Measurements from ENCODE around the gene GZMH. TPM values are rescaled to one million over a fixed set of nuclear protein-coding genes. Genes with fewer than 3 reads are reported as not detected.
"Not testable (repeated sequence)": the region's sequence is repeated elsewhere in the genome, so short reads cannot be mapped to it uniquely, and the experiment has no call there.

Gene GZMH
- total and polyA plus RNA-seq, 7 donors = 1.7 to 2.5 TPM; not detected in 5

GRCh38 chr14:24597403-24597802, 12.1 kb downstream of the GZMH start:
- Histone ChIP-seq H3K27me3 (no peaks in the 10 kb centered on the region), H3K4me1 (no peaks in the 10 kb centered on the region), H3K27ac (no peak overlapping the region), H3K9me3 (peaks cover 0 to 3% (median 1%) of the 10 kb centered on the region in 4 donors), H3K36me3 (no peaks in the 10 kb centered on the region), H3K4me3 (no peak overlapping the region)
- no peak for DNase-seq
- TF ChIP-seq EP300 (IDR thresholded peaks at IDR 0.05) (no peak), CTCF (IDR thresholded peaks at IDR 0.05) (no peak), POLR2AphosphoS5 (IDR thresholded peaks at IDR 0.05) (no peak)
- intact Hi-C loops (cut with DNase I) = no loop called here

GRCh38 chr14:24595073-24595808, 14.2 kb downstream of the GZMH start:
- Histone ChIP-seq H3K27ac (no peak overlapping the region), H3K4me1 (no peaks in the 10 kb centered on the region), H3K36me3 (no peaks in the 10 kb centered on the region), H3K9me3 (peaks cover 0 to 3% (median 1%) of the 10 kb centered on the region in 4 donors), H3K4me3 (no peak overlapping the region), H3K27me3 (no peaks in the 10 kb centered on the region)
- no peak for DNase-seq
- intact Hi-C loops (cut with DNase I) = no loop called here
- WGBS, 2 donors = 70 to 85% methylated on average over 3 of the region's 3 CpGs
- TF ChIP-seq POLR2A (IDR thresholded peaks at IDR 0.05) = no peak
- TF ChIP-seq CTCF (IDR thresholded peaks at IDR 0.05) = no peak
- no peak for TF ChIP-seq EP300 (IDR thresholded peaks at IDR 0.05)
- TF ChIP-seq POLR2AphosphoS5 (IDR thresholded peaks at IDR 0.05) = no peak

GRCh38 chr14:24591004-24591403, 18.5 kb downstream of the GZMH start:
- H3K27me3 ChIP-seq; H3K4me1 ChIP-seq; H3K36me3 ChIP-seq; H3K9me3 ChIP-seq; intact Hi-C loops (cut with DNase I); H3K27ac ChIP-seq; H3K4me3 ChIP-seq; DNase-seq: not testable (repeated sequence)
- 89 to 92% methylated on average over 2 of the region's 2 CpGs for WGBS, 2 donors

- H3K27ac ChIP-seq; H3K27me3 ChIP-seq; DNase-seq; intact Hi-C loops (cut with DNase I); H3K4me3 ChIP-seq; H3K4me1 ChIP-seq; H3K36me3 ChIP-seq; H3K9me3 ChIP-seq: not testable (repeated sequence)
- 88 to 90% methylated on average over 3 of the region's 3 CpGs for WGBS, 2 donors
These were observed 25.1 kb downstream of the GZMH start for GRCh38 chr14:24584402-24584801.

GRCh38 chr14:24578558-24578957, 30.9 kb downstream of the GZMH start:
- 77 to 80% methylated on average over 2 of the region's 2 CpGs for WGBS, 2 donors
- TF ChIP-seq POLR2A (IDR thresholded peaks at IDR 0.05) = no peak
- no peak for TF ChIP-seq EP300 (IDR thresholded peaks at IDR 0.05)
- no peak for TF ChIP-seq CTCF (IDR thresholded peaks at IDR 0.05)
- TF ChIP-seq POLR2AphosphoS5 (IDR thresholded peaks at IDR 0.05) = no peak
- intact Hi-C loops (cut with DNase I) = no loop called here
- no peak overlapping the region for H3K27ac ChIP-seq
- H3K4me1 ChIP-seq = no peaks in the 10 kb centered on the region
- no peak for DNase-seq
- no peak overlapping the region for H3K4me3 ChIP-seq
- H3K36me3 ChIP-seq = no peaks in the 10 kb centered on the region
- H3K27me3 ChIP-seq = no peaks in the 10 kb centered on the region
- peaks cover 0 to 2% (median 0%) of the 10 kb centered on the region in 4 donors for H3K9me3 ChIP-seq

- no peaks in the 10 kb centered on the region for H3K4me1 ChIP-seq
- TF ChIP-seq EP300 (IDR thresholded peaks at IDR 0.05) (no peak), POLR2A (IDR thresholded peaks at IDR 0.05) (no peak), POLR2AphosphoS5 (IDR thresholded peaks at IDR 0.05) (no peak), CTCF (IDR thresholded peaks at IDR 0.05) (no peak)
- H3K4me3 ChIP-seq = no peak overlapping the region
- intact Hi-C loops (cut with DNase I) = no loop called here
- H3K36me3 ChIP-seq = no peaks in the 10 kb centered on the region
- no peaks in the 10 kb centered on the region for H3K27me3 ChIP-seq
- H3K9me3 ChIP-seq = no peaks in the 10 kb centered on the region
- H3K27ac ChIP-seq = no peak overlapping the region
- no peak for DNase-seq
- 67 to 78% methylated on average over 5 of the region's 5 CpGs for WGBS, 2 donors
These were observed 32.7 kb downstream of the GZMH start for GRCh38 chr14:24576771-24577170.

Measured in sigmoid colon (tissue), 7 donors.